Measurements from ENCODE around the gene KRT74. TPM values are rescaled to one million over a fixed set of nuclear protein-coding genes. Genes with fewer than 3 reads are reported as not detected.

Gene KRT74
- total RNA-seq = not detected in 2 replicates

DNA sequence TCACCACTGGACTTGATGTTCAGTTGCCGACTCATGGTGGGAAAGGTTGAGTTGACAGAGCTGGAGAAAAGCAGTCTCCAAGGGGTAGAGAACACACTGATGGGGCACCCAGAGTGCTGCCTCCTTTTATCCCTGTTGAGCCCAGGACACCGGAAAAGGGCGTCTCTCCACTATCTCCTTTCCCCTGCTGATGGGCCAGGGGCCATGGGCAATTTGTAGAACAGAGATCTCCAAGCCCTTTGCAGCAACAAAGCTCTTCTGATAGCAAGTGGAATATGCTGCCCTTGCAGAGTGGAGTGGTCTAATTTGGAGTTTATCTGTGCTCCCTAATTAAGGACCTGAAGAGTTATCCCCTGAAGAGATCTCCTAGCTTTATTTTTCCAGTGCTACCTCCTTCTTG is at the start of gene KRT74:
KRT74 (minus strand) TSS at position 101 of the 400 bp plus-strand sequence; CDS start at position 35, 66 bp downstream.

DNA sequence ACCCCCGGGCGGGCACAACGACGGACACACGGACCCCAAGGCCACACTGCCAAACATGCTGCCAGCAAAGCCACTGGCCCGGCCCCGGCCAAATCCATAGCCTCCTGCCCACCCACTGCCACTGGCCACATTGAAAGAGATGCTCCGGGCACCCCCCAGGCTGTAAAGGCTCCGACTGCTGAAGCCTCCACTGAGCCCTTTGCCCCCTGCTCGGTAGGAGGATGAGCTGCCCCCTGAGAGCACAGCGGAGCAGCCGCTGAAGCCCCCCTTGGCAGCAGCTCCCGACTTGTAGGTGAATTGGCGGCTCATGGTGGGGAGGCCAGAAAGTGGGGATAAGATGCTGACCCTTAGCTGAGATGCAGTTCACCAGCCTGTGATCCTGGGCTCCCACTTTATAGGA is 44.6 kb upstream of the KRT74 start, which contains the start of gene KRT73:
KRT73 (minus strand) TSS at position 344 of the 400 bp plus-strand sequence; CDS start at position 309, 35 bp downstream.

DNA sequence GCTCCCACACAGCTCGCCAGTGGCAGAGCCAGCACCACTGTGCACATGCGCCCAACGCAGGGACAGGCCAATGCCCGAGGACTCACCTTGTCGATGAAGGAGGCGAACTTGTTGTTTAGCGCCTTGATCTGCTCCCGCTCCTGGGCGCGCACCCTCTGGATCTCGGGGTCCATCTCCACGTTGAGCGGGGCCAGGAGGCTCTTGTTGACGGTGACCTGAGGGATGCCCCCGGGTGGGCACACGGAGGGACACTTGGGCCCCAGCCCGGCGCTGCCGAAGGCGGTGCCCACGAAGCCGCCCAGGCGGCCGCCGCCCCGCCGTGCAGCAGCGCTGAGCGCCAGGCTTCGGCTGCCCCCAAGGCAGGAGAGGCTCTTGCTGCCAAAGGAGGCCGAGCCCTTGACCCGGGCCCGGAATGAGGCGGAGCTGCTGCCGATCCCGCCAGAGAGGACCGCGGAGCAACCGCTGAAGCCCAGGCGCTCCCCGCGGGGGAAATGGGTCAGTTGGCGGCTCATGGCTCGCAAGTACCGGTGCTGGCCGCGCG is 27.4 kb upstream of the KRT74 start, which contains the start of gene KRT72:
KRT72 (minus strand) TSS at position 523 of the 541 bp plus-strand sequence; CDS start at position 512, 11 bp downstream.

DNA sequence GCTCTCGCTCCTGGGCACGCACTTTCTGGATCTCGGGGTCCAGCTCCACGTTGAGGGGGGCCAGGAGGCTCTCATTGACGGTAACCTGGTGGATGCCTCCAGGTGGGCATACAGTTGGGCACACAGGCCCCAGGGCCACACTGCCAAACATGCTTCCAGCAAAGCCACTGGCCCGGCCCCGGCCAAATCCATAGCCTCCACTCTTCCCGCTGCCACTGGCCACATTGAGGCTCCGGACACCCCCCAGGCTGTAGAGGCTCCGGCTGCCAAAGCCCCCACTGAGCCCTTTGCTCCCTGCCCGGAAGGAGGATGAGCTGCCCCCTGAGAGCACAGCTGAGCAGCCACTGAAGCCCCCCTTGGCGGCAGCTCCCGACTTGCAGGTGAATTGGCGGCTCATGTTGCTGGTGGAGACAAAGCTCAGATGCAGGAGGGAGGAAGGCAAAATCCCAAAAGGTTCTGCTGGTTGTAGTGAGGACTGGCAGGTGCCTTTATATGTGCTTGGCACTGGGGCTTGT is 20.9 kb downstream of the KRT74 start, which contains the start of gene KRT71:
KRT71 (minus strand) TSS at position 465 of the 515 bp plus-strand sequence; CDS start at position 397, 68 bp downstream.

DNA sequence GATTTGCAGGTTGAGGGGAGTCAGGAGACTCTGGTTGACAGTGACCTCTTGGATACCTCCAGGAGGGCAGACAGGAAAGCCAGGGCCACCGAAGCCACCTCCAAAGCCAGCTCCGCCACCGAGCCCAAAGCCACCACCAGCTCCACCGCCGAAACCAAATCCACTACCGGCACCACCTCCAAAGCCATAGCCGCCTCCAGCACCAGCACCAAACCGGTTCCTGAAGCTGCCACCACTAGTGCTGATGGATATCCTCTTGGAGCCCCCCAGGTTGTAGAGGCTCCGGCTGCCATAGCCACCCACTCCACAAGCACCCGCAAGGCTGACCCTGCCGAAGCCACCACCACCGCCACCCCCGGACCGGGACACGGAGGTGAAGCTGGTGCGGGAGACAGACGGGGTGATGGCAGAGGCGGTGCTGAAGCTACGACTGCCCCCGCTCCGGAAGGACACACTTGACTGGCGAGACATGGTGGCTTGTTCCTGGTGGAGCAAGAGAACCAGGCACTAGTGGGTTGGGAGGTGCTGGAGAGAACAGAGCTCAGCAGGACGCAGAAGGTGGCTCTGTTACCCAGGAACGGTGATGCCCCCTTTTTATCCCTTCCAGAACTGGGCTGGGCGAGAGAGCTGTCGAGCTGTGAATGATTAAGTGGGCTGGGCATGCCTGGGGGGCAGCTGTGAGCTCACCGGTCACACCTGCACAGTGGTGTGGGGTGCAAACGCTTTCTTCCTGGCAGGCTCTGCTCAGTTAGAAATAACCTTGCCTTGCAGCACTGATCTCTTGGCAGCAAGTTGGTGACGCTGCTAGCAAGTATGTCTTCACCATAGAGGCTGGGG is 53.6 kb downstream of the KRT74 start, which contains the start of gene KRT5:
KRT5 (minus strand) TSS at position 569 of the 837 bp plus-strand sequence; CDS start at position 471, 98 bp downstream.

Other genes starting within 250 kb of the KRT74 start
- gene KRT85, start 206.4 kb downstream of the KRT74 start, total RNA-seq = not detected in 2 replicates
- gene KRT84, start 188.2 kb downstream of the KRT74 start, total RNA-seq = not detected in 2 replicates
- gene KRT82, start 167.5 kb downstream of the KRT74 start, total RNA-seq = not detected in 2 replicates
- not detected in 2 replicates for gene KRT75, start 139.5 kb downstream of the KRT74 start, total RNA-seq
- under 0.01 TPM in 1 of 2 replicates, not detected in the other for gene KRT6B, start 121.7 kb downstream of the KRT74 start, total RNA-seq
- not detected in 2 replicates for gene KRT6C, start 100.0 kb downstream of the KRT74 start, total RNA-seq
- gene KRT6A, start 80.6 kb downstream of the KRT74 start, total RNA-seq = 0.27 and 0.56 TPM in 2 replicates
- 0.18 and 0.28 TPM in 2 replicates for gene KRT5, start 53.4 kb downstream of the KRT74 start, total RNA-seq
- not detected in 2 replicates for gene KRT71, start 20.7 kb downstream of the KRT74 start, total RNA-seq
- not detected in 2 replicates for gene KRT72, start 27.6 kb upstream of the KRT74 start, total RNA-seq
- gene KRT73, start 44.7 kb upstream of the KRT74 start, total RNA-seq = not detected in 2 replicates
- not detected in 2 replicates for gene KRT2, start 78.4 kb upstream of the KRT74 start, total RNA-seq
- gene KRT1, start 106.6 kb upstream of the KRT74 start, total RNA-seq = not detected in 2 replicates
- gene KRT77, start 129.7 kb upstream of the KRT74 start, total RNA-seq = not detected in 2 replicates
- not detected in 2 replicates for gene KRT76, start 203.5 kb upstream of the KRT74 start, total RNA-seq
- not detected in 2 replicates for gene KRT3, start 222.3 kb upstream of the KRT74 start, total RNA-seq
- gene KRT4, start 240.3 kb upstream of the KRT74 start, total RNA-seq = not detected in 2 replicates

Data from endothelial cell of coronary artery (primary cell).